ENCODE measurements around the gene KRI1. TPM values are rescaled to one million over a fixed set of nuclear protein-coding genes. Genes with fewer than 3 reads are reported as not detected.

KRI1 gene
- polyA plus RNA-seq, 1 of the 3 experiments (the other 2 are of a cell fraction), result 26.7 TPM

DNA sequence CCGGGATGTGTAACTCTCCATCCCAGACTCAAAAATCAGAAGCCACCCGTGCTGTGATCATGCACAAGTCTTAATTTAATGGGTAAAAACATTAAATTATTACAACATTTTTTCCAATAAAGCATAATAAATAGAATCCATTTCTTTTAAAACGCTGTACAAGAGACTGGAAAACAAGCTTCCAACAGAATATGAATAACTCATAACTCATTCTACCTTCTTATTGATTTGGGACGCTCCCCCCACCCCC is 523 bp upstream of the KRI1 start (continued):
- TF ChIP-seq FOXJ3 (CRISPR knock-in tag; IDR thresholded peaks at IDR 0.05), result no peak
- no peak for TF ChIP-seq GABPA (IDR thresholded peaks at IDR 0.05; ENCODE audit: low read depth)

DNA sequence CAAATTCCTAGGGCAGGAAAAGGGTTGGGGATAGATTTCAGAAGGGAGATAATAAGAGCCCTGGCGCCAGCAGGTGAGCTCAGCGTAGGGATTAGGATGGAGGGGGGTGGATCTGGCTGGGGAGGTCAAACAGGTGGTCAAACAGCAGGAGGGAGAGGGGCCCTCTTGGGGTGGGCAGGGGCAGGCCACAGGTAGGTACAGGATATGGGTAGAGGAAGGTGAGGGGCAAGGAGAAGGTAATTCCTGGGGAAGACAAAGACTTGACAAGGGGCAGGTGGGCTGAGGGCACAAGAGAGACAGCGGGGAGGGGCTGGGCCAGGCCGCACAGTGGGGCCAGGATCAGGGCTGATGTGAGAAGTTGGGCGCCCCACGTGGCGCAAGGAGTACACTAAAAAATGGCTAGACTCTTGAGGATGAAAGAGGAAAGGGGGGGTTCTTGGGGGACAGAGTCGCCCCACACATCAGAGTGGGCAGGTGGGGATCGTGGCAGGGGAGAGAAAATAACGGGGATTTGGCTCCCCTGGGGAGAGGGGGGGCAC is 713 bp downstream of the KRI1 start:
- peak; percentile 76 for DNase-seq
- 21% methylated on average over 10 of the region's 10 CpGs for WGBS (ENCODE audit: low lambda C conversion rate)
- POLR2A ChIA-PET, result interaction anchor here (0.6 kb wide), 1 partner anchor 103 kb away, joined by 3 read pairs; no protein-coding TSS in a partner anchor

DNA sequence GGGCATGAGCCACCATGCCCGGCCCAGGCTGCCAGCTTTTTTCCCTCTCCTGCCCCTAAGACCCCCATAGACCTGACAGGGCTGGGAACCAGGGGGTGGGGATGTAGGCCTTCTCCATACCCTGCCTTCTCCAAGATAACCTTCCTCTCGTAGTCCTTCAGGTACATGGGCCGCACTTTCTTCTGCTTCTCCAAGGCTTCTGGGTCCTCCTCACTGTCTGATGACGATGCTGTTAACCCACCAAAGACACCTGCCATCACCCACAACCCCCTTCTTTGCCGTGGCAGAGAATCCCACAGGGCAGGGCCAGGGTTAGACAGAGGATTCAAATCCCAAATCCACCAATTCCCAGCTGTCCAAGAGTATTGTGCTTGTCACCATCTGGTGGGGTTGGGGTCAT is 3.2 kb downstream of the KRI1 start:
- Histone ChIP-seq H4K20me1 (ENCODE audit: insufficient read depth) (no peaks in the 10 kb centered on the region), H3K36me3 (replicated peaks in 1 of 2; ENCODE audit: control insufficient read depth in 1 of 2, insufficient read depth in 2 of 2, low read length in 1 of 2) (peaks cover 12 to 21% of the 10 kb centered on the region in 2 experiments), H3K4me3 (ENCODE audit: low read depth in 2 of 2, low read length in 1 of 2) (no peak overlapping the region), H3K9me3 (no peaks in the 10 kb centered on the region), H3K27ac (ENCODE audit: low read depth in 2 of 2, low read length in 1 of 2) (no peak overlapping the region), H2AFZ (ENCODE audit: low read depth) (no peak overlapping the region), H3K79me2 (ENCODE audit: insufficient read depth) (peaks cover 28% of the 10 kb centered on the region), H3K4me2 (no peak overlapping the region), H3F3A (replicated peaks; ENCODE audit: insufficient read depth) (peaks cover 6% of the 10 kb centered on the region), H3K9me2 (no peaks in the 10 kb centered on the region), H3K27me3 (ENCODE audit: insufficient read depth) (no peaks in the 10 kb centered on the region), H3K9ac (no peak overlapping the region), H3K4me1 (ENCODE audit: control insufficient read depth in 1 of 2, insufficient read depth in 2 of 2, low read depth in 1 of 2, low read length in 1 of 2) (peaks cover 8 to 19% of the 10 kb centered on the region in 2 experiments; a peak in 3 of 4 replicates)
- TF ChIP-seq, protein P1, sequence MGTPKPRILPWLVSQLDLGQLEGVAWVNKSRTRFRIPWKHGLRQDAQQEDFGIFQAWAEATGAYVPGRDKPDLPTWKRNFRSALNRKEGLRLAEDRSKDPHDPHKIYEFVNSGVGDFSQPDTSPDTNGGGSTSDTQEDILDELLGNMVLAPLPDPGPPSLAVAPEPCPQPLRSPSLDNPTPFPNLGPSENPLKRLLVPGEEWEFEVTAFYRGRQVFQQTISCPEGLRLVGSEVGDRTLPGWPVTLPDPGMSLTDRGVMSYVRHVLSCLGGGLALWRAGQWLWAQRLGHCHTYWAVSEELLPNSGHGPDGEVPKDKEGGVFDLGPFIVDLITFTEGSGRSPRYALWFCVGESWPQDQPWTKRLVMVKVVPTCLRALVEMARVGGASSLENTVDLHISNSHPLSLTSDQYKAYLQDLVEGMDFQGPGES (IDR thresholded peaks at IDR 0.05; ENCODE audit: low read depth, low read length), result no peak
- TF ChIP-seq, protein P2, sequence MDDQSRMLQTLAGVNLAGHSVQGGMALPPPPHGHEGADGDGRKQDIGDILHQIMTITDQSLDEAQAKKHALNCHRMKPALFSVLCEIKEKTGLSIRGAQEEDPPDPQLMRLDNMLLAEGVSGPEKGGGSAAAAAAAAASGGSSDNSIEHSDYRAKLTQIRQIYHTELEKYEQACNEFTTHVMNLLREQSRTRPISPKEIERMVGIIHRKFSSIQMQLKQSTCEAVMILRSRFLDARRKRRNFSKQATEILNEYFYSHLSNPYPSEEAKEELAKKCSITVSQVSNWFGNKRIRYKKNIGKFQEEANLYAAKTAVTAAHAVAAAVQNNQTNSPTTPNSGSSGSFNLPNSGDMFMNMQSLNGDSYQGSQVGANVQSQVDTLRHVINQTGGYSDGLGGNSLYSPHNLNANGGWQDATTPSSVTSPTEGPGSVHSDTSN (IDR thresholded peaks at IDR 0.05), result no peak
- TF ChIP-seq YY1 (IDR thresholded peaks at IDR 0.05; ENCODE audit: low read depth), result no peak
- TF ChIP-seq, protein P3, sequence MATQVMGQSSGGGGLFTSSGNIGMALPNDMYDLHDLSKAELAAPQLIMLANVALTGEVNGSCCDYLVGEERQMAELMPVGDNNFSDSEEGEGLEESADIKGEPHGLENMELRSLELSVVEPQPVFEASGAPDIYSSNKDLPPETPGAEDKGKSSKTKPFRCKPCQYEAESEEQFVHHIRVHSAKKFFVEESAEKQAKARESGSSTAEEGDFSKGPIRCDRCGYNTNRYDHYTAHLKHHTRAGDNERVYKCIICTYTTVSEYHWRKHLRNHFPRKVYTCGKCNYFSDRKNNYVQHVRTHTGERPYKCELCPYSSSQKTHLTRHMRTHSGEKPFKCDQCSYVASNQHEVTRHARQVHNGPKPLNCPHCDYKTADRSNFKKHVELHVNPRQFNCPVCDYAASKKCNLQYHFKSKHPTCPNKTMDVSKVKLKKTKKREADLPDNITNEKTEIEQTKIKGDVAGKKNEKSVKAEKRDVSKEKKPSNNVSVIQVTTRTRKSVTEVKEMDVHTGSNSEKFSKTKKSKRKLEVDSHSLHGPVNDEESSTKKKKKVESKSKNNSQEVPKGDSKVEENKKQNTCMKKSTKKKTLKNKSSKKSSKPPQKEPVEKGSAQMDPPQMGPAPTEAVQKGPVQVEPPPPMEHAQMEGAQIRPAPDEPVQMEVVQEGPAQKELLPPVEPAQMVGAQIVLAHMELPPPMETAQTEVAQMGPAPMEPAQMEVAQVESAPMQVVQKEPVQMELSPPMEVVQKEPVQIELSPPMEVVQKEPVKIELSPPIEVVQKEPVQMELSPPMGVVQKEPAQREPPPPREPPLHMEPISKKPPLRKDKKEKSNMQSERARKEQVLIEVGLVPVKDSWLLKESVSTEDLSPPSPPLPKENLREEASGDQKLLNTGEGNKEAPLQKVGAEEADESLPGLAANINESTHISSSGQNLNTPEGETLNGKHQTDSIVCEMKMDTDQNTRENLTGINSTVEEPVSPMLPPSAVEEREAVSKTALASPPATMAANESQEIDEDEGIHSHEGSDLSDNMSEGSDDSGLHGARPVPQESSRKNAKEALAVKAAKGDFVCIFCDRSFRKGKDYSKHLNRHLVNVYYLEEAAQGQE (IDR thresholded peaks at IDR 0.05; ENCODE audit: low read depth, low read length), result no peak
- TF ChIP-seq POLR2AphosphoS5 (IDR thresholded peaks at IDR 0.05; ENCODE audit: low read depth, low read length), result no peak
- no peak for TF ChIP-seq RAD21 (IDR thresholded peaks at IDR 0.05; ENCODE audit: low read length)
- DNase-seq, result no peak
- CTCF ChIA-PET, result interaction anchor here (1.5 to 2.5 kb wide), 3 partner anchors 21 to 81 kb away, joined by 3 to 8 read pairs (median 8); no protein-coding TSS in a partner anchor
- 95% methylated on average over 5 of the region's 5 CpGs for WGBS (ENCODE audit: low lambda C conversion rate)
- POLR2A ChIA-PET, result no interaction called here

More for the DNA sequence above, 713 bp downstream of the KRI1 start:
- H3K27ac ChIP-seq (ENCODE audit: low read depth in 2 of 2, low read length in 1 of 2), result peak overlapping the region; percentile 64 to 77; a peak in 3 of 4 replicates
- H3K4me3 ChIP-seq (ENCODE audit: low read depth in 2 of 2, low read length in 1 of 2), result peak overlapping the region; percentile 77 to 89
- peaks cover 8 to 30% of the 10 kb centered on the region in 2 experiments; a peak in 3 of 4 replicates for H3K4me1 ChIP-seq (ENCODE audit: control insufficient read depth in 1 of 2, insufficient read depth in 2 of 2, low read depth in 1 of 2, low read length in 1 of 2)
- H3F3A ChIP-seq (replicated peaks; ENCODE audit: insufficient read depth), result peaks cover 13% of the 10 kb centered on the region
- TF ChIP-seq, protein P4, sequence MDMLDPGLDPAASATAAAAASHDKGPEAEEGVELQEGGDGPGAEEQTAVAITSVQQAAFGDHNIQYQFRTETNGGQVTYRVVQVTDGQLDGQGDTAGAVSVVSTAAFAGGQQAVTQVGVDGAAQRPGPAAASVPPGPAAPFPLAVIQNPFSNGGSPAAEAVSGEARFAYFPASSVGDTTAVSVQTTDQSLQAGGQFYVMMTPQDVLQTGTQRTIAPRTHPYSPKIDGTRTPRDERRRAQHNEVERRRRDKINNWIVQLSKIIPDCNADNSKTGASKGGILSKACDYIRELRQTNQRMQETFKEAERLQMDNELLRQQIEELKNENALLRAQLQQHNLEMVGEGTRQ (IDR thresholded peaks at IDR 0.05; ENCODE audit: borderline replicate concordance, low read depth, low read length), result no peak
- TF ChIP-seq JUND (IDR thresholded peaks at IDR 0.05), result no peak
- TF ChIP-seq, protein P5, sequence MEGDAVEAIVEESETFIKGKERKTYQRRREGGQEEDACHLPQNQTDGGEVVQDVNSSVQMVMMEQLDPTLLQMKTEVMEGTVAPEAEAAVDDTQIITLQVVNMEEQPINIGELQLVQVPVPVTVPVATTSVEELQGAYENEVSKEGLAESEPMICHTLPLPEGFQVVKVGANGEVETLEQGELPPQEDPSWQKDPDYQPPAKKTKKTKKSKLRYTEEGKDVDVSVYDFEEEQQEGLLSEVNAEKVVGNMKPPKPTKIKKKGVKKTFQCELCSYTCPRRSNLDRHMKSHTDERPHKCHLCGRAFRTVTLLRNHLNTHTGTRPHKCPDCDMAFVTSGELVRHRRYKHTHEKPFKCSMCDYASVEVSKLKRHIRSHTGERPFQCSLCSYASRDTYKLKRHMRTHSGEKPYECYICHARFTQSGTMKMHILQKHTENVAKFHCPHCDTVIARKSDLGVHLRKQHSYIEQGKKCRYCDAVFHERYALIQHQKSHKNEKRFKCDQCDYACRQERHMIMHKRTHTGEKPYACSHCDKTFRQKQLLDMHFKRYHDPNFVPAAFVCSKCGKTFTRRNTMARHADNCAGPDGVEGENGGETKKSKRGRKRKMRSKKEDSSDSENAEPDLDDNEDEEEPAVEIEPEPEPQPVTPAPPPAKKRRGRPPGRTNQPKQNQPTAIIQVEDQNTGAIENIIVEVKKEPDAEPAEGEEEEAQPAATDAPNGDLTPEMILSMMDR (IDR thresholded peaks at IDR 0.05), result peak; percentile 49
- TF ChIP-seq RAD21 (IDR thresholded peaks at IDR 0.05; ENCODE audit: low read length), result peak; percentile 11; the same call in 1 of the 2 replicates
- peaks cover 5 to 8% of the 10 kb centered on the region in 2 experiments for H3K36me3 ChIP-seq (replicated peaks in 1 of 2; ENCODE audit: control insufficient read depth in 1 of 2, insufficient read depth in 2 of 2, low read length in 1 of 2)
- H3K9me2 ChIP-seq, result no peaks in the 10 kb centered on the region
- H4K20me1 ChIP-seq (ENCODE audit: insufficient read depth), result no peaks in the 10 kb centered on the region
- H3K4me2 ChIP-seq, result peak overlapping the region; percentile 99
- peak overlapping the region; percentile 89; the same call in 1 of the 2 replicates for H2AFZ ChIP-seq (ENCODE audit: low read depth)
- H3K79me2 ChIP-seq (ENCODE audit: insufficient read depth), result peaks cover 37% of the 10 kb centered on the region
- CTCF ChIA-PET, result interaction anchor here (0.6 to 2.5 kb wide), 5 partner anchors 12 to 848 kb away, joined by 3 to 10 read pairs (median 8); no protein-coding TSS in a partner anchor
- no peaks in the 10 kb centered on the region for H3K9me3 ChIP-seq
- no peaks in the 10 kb centered on the region for H3K27me3 ChIP-seq (ENCODE audit: insufficient read depth)
- H3K9ac ChIP-seq, result peak overlapping the region; percentile 91

Data from SK-N-SH (cell line).